Mononuclear cell (primary cell): ENCODE measurements around the gene TOP1. TPM values are rescaled to one million over a fixed set of nuclear protein-coding genes. Genes with fewer than 3 reads are reported as not detected.
"Not testable (repeated sequence)": the region's sequence is repeated elsewhere in the genome, so short reads cannot be mapped to it uniquely, and the experiment has no call there.

Experiments
- H3K27me3 ChIP-seq: 2 replicates; pipeline ENCODE4 v1.6.0; 2011; ENCODE audit warnings: low read length, control low read depth; ENCODE audit not compliant: insufficient read depth
- H3K4me1 ChIP-seq: 2 replicates; pipeline ENCODE4 v1.5.1; 2011; ENCODE audit warnings: mild to moderate bottlenecking, low read length, control low read depth; ENCODE audit not compliant: insufficient read depth
- H3K4me3 ChIP-seq: 2 replicates; pipeline ENCODE4 v1.5.1; 2011; ENCODE audit warnings: mild to moderate bottlenecking, low read length, moderate library complexity
- H3K9me3 ChIP-seq: 2 replicates; pipeline ENCODE4 v1.5.1; 2011; ENCODE audit warnings: low read depth, mild to moderate bottlenecking, control low read depth, low read length
- total RNA-seq: library from RNA; depleted of rRNA; stranded (reverse); fragments of >200 nt; gene quantifications from one replicate; pipeline ENCODE4 v1.2.3, GENCODE V29; 2012

TOP1 gene
- total RNA-seq, 1 donor: 26.2 TPM

DNA sequence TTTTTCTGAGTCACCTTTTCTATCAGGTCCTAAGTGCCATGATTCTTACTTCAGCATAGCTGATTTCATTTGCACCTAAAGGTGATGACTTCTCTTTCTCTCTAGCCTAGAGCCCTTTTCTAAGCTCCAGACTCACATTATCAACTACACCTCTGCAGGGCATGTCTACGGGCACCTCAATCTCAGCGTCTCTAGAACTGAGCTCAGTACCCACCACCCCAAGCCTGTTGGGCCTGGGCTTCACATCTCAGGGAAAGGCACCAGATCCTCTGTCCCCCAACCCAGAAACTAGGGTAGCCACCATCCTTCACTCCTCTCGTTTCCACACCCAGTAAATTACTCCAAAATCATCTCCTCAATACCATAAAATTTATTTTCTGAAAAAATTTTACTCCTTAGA is 98.1 kb downstream of the TOP1 start:
- Histone ChIP-seq H3K4me3 (no peak overlapping the region), H3K4me1 (no peaks in the 10 kb centered on the region), H3K27me3 (no peaks in the 10 kb centered on the region), H3K9me3 (no peaks in the 10 kb centered on the region)

DNA sequence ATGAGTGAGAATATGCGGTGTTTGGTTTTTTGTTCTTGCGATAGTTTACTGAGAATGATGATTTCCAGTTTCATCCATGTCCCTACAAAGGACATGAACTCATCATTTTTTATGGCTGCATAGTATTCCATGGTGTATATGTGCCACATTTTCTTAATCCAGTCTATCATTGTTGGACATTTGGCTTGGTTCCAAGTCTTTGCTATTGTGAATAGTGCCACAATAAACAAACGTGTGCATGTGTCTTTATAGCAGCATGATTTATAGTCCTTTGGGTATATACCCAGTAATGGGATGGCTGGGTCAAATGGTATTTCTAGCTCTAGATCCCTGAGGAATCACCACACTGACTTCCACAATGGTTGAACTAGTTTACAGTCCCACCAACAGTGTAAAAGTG is 99.7 kb downstream of the TOP1 start:
- not testable (repeated sequence) for H3K9me3 ChIP-seq, H3K27me3 ChIP-seq, H3K4me1 ChIP-seq, H3K4me3 ChIP-seq

DNA sequence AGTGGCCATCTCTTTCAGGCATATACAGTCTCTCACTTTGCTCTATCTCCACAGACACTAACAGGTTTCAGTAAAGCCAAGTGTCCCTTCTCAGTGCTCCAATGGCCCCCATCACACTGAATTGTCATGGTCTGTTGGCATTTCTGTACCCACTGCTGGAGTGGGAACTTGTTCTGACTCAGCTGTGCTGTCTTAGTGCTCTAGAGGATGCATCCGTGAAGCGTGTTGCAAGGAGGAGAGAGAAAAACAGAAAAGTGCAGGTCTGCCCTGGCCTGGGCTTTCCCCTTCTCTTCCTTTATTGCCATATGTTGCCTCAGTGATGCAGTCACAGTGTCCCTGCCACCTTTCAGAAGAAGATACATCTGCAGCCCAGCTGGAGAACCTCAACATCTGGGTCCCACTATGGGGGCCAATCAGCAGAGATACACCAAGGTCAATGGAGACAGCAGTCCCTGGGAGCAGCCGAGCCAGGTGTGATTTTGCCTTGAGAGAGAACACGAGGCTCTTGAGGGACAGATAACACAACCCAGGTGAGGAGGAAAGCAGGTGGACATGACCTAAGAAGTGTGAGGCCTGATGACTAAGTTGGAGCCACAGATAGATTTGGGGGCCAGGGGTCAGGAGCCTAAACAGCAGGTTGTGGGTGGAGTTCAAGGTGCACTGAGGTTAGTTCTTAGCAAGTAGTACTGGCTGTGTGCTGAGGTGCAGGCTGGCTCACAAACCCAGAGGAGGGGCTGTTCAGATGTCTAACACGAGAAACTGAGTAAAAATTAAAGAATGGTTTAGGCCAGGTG is 103.2 kb downstream of the TOP1 start:
- Histone ChIP-seq H3K4me1 (peaks cover 11% of the 10 kb centered on the region), H3K9me3 (no peaks in the 10 kb centered on the region), H3K4me3 (no peak overlapping the region), H3K27me3 (no peaks in the 10 kb centered on the region)

DNA sequence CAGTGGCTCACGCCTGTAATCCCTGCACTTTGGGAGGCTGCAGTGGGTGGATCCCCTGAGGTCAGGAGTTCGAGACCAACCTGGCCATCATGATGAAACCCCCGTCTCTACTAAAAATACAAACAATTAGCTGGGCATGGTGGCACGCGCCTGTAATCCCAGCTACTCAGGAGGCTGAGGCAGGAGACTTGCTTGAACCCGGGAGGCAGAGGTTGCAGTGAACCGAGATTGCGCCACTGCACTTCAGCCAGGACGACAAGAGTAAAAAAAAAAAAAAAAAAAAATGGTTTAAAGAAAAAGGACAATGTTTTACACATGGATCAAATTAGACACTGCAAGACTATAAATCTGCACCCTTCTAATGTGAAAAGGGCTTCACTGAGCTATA is 103.8 kb downstream of the TOP1 start:
- peaks cover 11% of the 10 kb centered on the region for H3K4me1 ChIP-seq
- not testable (repeated sequence) for H3K4me3 ChIP-seq, H3K9me3 ChIP-seq, H3K27me3 ChIP-seq

DNA sequence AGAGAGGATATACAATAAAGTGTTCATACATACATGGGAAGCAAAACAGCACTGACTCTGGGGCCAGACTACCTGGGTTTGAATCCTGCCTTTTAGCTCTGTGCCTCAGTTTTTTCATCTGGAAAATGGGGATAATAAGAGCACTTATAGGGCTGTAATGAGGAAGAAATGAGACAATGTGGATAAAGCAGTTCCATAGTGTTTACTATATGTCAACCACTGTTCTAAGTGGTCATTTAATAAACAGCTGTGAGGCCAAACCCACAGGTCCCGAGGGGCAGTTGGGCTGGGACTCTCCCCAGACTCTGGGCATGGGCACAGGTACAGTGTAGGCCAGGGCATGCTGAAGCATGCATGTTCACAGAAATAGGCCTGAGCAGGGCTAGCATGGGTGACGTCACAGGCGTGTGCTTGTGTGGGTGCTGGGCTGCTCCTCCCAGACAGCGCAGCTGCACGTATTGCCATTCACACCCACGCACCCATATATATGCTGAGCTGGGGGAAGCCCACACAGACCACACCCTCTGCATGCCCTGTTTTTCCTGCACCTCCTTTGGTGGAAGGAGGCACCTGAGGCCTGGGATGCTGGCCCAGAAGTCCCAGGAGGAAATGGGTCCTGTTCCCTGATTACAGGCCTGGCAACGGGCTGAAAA is 105.2 kb downstream of the TOP1 start:
- Histone ChIP-seq H3K4me1 (peaks cover 18% of the 10 kb centered on the region), H3K4me3 (no peak overlapping the region), H3K27me3 (no peaks in the 10 kb centered on the region), H3K9me3 (no peaks in the 10 kb centered on the region)

DNA sequence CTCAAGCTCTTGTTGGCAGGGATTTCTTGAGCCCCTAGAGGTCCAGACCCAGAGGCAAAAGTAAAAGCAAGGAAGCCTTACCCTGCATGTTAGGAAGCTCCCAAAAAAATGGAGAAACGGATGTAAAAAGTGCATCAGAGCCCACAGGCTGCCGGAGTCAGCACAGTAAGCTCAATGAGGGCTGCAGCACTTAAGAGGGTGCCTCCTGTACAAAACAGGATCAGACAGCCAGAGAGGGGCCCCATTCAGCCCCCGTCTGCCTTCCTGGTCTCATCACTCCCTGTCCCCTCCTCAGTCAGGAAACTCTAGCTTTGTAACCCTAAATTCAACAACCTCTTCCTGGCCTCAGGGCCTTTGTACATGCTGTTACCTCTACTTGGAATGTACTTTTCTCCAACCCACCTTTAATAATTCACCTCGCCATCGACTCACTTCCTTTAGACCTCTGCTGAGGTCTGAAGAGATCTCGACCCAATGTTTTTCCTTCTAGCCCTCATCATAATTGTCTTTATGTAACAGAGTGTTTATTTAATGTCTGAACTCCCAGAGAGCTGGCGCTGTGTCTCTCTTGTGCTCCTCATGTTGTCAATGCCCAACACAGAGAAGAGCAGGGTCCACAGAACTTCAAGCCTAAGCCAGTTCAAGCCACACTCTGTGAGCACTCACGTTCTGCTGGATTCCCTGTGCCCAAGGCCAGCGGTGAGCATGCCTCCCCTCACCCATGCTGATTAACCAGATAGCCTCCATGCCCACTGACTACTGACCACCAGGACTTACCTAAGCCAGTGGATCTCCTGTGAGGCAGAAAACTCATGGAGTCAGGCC is 106.0 kb downstream of the TOP1 start:
- Histone ChIP-seq H3K27me3 (no peaks in the 10 kb centered on the region), H3K4me1 (peaks cover 19% of the 10 kb centered on the region), H3K9me3 (no peaks in the 10 kb centered on the region), H3K4me3 (no peak overlapping the region)

DNA sequence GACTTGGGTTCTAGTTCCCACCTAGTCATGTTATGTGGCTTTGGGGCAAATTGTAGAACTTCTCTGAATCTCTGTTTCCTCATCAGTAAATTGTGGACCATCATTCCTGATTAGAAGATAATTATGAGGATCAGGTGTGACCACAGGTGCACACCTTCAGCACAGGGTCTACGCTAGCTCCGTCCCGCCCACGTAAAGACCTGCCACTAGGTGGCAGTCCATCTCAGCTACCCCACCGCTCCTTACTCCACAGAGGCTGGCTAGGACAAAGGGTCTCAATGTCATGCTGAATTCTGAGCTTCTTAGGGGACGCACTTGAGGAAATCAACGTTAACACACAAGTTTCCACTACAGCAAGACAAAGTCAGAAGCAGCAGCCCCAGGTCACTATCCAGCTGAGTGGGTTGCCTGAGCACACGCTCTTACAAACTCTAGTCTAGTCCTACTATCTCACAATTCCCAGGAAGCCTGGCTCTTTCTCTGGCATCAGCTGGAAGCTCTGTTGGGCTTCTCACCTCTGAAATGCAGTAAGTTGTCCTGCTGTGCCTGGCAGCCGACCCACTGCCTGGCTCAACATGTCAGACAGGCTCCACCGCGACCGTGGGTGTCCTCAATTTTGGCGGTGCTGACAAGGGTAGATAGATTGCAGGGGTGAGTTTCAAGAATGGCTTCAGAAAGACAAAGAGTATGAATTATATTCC is 106.7 kb downstream of the TOP1 start:
- Histone ChIP-seq H3K4me1 (peaks cover 26% of the 10 kb centered on the region), H3K9me3 (no peaks in the 10 kb centered on the region), H3K27me3 (no peaks in the 10 kb centered on the region), H3K4me3 (no peak overlapping the region)

DNA sequence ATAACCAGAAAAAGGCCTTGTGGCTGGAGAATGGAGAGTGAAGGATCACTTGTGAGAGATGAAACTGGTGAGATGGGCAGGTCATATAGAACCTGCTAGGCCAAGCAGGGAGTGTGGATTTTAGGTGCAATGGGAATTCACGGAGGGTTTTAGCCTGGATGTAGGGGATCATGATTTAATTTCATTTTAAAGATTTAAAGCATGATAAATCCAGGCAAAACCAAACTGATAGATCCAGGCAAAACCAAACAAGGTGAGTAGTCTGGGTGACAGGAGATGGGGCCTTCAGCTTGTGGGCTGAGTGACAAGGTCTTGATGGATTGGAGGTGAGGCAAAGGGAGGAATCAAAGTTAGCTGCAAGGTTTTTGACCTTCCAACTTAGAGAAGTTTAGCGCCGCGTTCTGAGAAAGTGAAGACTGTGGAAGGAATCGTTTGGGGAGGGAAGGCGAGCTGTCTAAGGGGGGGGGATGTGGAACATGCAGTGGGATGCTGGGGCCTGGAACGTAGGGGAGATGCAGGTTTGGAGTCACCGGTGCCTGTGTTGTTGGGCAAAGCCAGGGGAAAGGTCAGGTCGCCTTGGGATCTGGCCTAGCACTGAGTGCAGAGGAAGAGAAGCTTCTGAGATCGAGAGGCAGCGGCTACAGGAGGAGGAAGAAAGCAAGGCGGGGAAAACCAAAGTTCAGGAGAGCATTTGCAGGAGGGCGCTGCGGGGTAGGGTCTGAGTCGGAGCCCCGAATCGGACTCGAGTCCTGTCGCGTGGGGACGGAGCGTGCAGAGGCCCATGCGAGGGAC is 107.5 kb downstream of the TOP1 start:
- peak overlapping the region; percentile 76 for H3K4me3 ChIP-seq
- H3K4me1 ChIP-seq: peaks cover 33% of the 10 kb centered on the region
- no peaks in the 10 kb centered on the region for H3K27me3 ChIP-seq
- no peaks in the 10 kb centered on the region for H3K9me3 ChIP-seq

DNA sequence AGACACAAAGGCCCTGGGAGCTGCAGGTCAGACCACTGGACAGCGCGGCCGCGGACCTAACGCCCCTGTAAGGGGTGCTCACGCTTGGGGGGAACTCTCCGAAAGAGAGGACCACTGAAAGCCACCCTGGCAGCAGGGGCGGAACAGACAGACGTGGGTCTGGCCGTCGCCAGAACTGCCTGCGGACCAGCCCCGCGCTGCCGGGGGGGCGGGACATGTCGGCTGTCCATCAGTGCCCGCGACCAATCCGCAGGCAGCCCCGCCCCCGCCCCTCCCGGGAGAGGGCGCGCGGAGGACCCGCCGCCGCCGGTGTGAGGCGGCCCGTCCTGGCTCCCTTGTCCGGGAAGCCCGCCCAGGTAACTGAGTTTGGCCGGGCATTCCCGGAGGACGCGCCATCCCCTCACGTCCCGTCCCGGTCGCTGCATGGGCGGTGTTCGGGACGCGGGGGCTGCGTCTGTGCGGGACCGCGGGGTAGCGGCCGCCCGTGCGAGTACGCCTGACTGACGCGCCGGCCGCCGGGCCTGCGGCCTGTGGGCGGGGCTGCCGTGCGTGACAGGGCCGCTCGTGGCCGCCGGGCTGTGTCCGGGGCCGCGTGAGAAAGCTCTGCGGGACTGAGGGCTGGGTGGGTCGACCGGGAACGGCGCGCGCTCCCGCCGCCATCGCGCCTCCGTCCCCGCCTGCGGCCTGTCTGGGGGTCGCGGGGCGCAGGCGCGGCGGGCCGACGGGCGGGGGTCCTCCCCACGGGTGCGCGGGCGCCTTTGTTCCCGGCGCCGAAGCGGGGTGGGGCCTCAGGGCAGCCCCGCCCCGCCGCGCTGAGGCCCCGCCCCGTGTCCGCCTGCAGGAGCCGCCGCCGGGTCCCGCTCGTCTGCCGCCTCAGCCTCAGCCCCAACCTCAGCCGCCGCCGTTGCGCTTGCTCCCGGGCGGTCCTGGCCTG is 108.3 kb downstream of the TOP1 start, which contains the start of gene PLCG1:
TSS of gene PLCG1 (plus strand) at position 864 of the 934 bp plus-strand sequence. CDS start 99 bp downstream, outside the sequence.
- Histone ChIP-seq H3K9me3 (no peaks in the 10 kb centered on the region), H3K4me3 (peak within 1 kb of the TSS; percentile 76), H3K27me3 (no peaks in the 10 kb centered on the region), H3K4me1 (peaks cover 37% of the 10 kb centered on the region)

DNA sequence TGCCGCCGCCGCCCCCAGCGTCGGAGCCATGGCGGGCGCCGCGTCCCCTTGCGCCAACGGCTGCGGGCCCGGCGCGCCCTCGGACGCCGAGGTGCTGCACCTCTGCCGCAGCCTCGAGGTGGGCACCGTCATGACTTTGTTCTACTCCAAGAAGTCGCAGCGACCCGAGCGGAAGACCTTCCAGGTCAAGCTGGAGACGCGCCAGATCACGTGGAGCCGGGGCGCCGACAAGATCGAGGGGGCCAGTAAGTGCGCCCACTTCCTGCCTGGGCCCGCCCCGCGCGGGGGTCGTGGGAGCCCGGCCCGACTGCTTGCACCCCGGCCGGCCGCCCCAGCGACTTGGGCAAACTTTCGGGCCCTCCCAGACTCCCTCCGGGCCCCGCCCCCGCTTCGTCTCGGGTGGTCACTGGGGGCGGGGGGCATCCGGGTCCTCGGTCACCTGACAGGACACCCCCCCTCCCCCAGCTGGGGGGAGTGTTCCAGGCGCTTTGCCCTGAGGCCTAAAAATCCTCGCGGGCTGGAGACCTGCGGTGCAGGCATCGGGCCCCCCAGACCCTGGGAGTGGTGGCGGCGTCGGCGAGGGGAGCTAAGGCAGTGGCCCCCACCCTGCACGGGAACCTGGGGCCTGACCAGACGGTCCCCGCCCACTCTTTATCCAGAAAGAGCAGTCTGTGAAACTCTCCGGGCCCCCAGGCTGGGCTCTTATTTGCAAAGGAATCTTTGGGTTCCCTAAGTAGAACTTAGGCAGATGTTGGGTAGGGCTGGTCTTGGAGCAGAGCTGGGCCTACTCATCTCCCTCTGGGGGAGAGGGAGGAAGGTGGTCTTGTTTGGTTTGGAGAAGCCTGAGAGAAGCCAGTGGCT is 109.2 kb downstream of the TOP1 start:
- Histone ChIP-seq H3K4me3 (peak overlapping the region; percentile 76), H3K27me3 (no peaks in the 10 kb centered on the region), H3K4me1 (peaks cover 46% of the 10 kb centered on the region), H3K9me3 (no peaks in the 10 kb centered on the region)

DNA sequence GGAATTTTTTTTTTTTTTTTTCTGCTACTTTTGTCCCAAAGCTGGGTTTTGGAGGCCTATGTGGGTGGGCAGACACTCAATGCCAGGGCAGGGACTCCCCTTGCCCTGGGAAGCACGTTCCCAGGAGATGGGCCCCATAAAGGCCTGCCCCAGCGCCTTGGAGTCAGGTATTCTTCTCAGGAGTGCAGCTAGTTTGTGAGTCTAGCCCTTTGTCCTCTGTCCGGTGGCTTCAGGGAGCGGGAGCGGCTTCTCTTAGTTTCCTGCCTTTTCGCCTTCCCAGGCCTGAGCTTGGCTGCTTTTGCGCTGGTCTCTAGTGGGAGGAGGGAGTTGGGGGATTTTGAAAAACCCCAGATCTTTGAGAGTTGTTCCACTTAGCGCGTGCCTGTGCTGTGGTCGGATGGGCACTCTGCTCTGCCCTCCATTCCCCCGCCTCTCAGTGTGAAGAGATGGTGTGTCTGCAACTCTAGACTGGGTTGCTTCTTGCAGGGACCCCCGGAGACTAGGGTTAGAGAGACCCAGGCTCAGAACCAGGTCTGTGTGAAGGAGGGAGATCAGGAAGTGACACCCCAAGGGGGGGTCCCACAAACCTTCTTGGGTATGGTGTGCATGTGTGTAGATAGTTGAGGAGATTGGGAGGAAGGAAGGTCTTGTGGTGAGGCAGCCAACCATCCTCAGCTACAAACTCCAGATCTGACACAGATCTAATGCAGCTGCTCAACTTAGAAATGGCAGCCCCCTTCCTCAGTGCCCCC is 110.0 kb downstream of the TOP1 start:
- Histone ChIP-seq H3K4me1 (peaks cover 53% of the 10 kb centered on the region), H3K9me3 (no peaks in the 10 kb centered on the region), H3K4me3 (peak overlapping the region; percentile 76), H3K27me3 (no peaks in the 10 kb centered on the region)
